K562 (cell line): ENCODE results near the gene SLC6A9. TPM values are rescaled to one million over a fixed set of nuclear protein-coding genes. Genes with fewer than 3 reads are reported as not detected.

Source experiments
- ATAC-seq: fragments of 200-7000 bp; cut with Tn5 transposase; 3 replicates; pipeline ENCODE4 v1.9.1; 2020; ENCODE audit warnings: moderate library complexity
- BruUV-seq: library from RNA; stranded (reverse); fragments of 400-500 nt; replicated peaks from 2 replicates; lab custom pipeline; 2021; lab: Mats Ljungman, UMichigan
- CTCF ChIA-PET: fragments of 300-600 bp; formaldehyde crosslinking; extraction: SDS; loops from one replicate; lab custom pipeline; 2021; ENCODE audit warnings: low intra/inter-chr PET ratio; lab: Yijun Ruan, JAX
- POLR2A ChIA-PET: fragments of 300-600, 350-650 bp; sonication (Branson Sonifier 250); formaldehyde crosslinking; extraction: SDS; loops from one replicate; lab custom pipeline; 2021; ENCODE audit warnings: antibody characterized with exemption, inconsistent platforms; lab: Yijun Ruan, JAX
- DNase-seq, 4 experiments: peaks; one replicate each; pipeline versions ENCODE4 v3.0.0 to v3.0.0-alpha.2; 2011 to 2018; ENCODE audit warnings: low spot score in 3 of 4, mixed read lengths in 3 of 4; ENCODE audit errors: extremely low read depth in 1 of 4
- FAIRE-seq: peaks from 2 replicates; lab custom pipeline; 2011; peaks lifted over from hg19 to GRCh38; lab: Jason Lieb, UNC
- H2AFZ ChIP-seq: 2 replicates; pipeline ENCODE4 v1.6.0; 2011; ENCODE audit warnings: low read depth, low read length, control low read depth, inconsistent platforms
- H3K27ac ChIP-seq: fragments of 200-600 bp; 3 replicates; pipeline ENCODE4 v1.8.0; 2011; ENCODE audit warnings: low read depth, mild to moderate bottlenecking, control low read depth, inconsistent platforms, low read length, moderate library complexity, mixed read lengths; ENCODE audit errors: extremely low read depth
- H3K27me3 ChIP-seq, 2 experiments: fragments of 300-600 bp in 1 of 2; 2 replicates in 1 of 2; 3 replicates in 1 of 2; pipeline versions ENCODE4 v1.6.0 to v1.8.0; 2011; ENCODE audit warnings: inconsistent platforms in 2 of 2, low read length in 2 of 2, mild to moderate bottlenecking in 1 of 2, mixed read lengths in 1 of 2, moderate library complexity in 1 of 2; ENCODE audit not compliant: control insufficient read depth in 2 of 2, insufficient read depth in 2 of 2
- H3K36me3 ChIP-seq: fragments of 300-600 bp; 3 replicates; pipeline ENCODE4 v1.8.0; 2011; ENCODE audit warnings: mild to moderate bottlenecking, low read length, inconsistent platforms; ENCODE audit not compliant: control insufficient read depth, insufficient read depth
- H3K4me1 ChIP-seq, 2 experiments: fragments of 200-600 bp in 1 of 2; replicated peaks in 1 of 2; 2 replicates in 1 of 2; 3 replicates in 1 of 2; pipeline versions ENCODE4 v1.5.1 to v1.8.0; 2011; ENCODE audit warnings: inconsistent platforms in 2 of 2, low read length in 2 of 2, mild to moderate bottlenecking in 1 of 2, mixed read lengths in 1 of 2, moderate library complexity in 1 of 2; ENCODE audit not compliant: control insufficient read depth in 2 of 2, insufficient read depth in 2 of 2
- H3K4me2 ChIP-seq: 2 replicates; pipeline ENCODE4 v1.6.1; 2011; ENCODE audit warnings: low read length, control low read depth, inconsistent platforms, mixed read lengths; ENCODE audit not compliant: insufficient read depth
- H3K4me3 ChIP-seq: fragments of 200-600 bp; sonication (generic), shearing (Covaris generic); 2 replicates; pipeline ENCODE4 v1.5.1; 2016; ENCODE audit warnings: control low read depth, inconsistent platforms
- H3K79me2 ChIP-seq: fragments of 200-600 bp; 3 replicates; pipeline ENCODE4 v1.8.0; 2011; ENCODE audit warnings: low read length, inconsistent platforms; ENCODE audit not compliant: control insufficient read depth, insufficient read depth
- H3K9ac ChIP-seq, 2 experiments: 2 replicates each; pipeline versions ENCODE4 v1.6.0 to v1.6.1; 2011; ENCODE audit warnings: low read depth in 2 of 2, low read length in 2 of 2, control low read depth in 1 of 2, inconsistent platforms in 1 of 2, mild to moderate bottlenecking in 1 of 2, mixed read lengths in 1 of 2; ENCODE audit not compliant: insufficient read depth in 1 of 2
- H3K9me1 ChIP-seq: one replicate; pipeline ENCODE4 v1.6.0; 2011; ENCODE audit warnings: inconsistent platforms, mild to moderate bottlenecking, low read length, moderate library complexity; ENCODE audit not compliant: control insufficient read depth, insufficient read depth
- H3K9me3 ChIP-seq: replicated peaks from 2 replicates; pipeline ENCODE4 v1.5.1; 2011; ENCODE audit warnings: low read depth, low read length, inconsistent platforms; ENCODE audit not compliant: control insufficient read depth, insufficient read depth
- H4K20me1 ChIP-seq: replicated peaks from 2 replicates; pipeline ENCODE4 v1.6.1; 2011; ENCODE audit warnings: low read length, inconsistent platforms, mixed read lengths; ENCODE audit not compliant: control insufficient read depth, insufficient read depth
- C11orf30 ChIP-seq: fragments of 450-650 bp; IDR thresholded peaks from 2 replicates; pipeline ENCODE4 v1.6.1; 2016; ENCODE audit warnings: low read depth, mild to moderate bottlenecking
- MAFF ChIP-seq: IDR thresholded peaks from 2 replicates; pipeline ENCODE4 v1.6.1; 2012; ENCODE audit warnings: low read length, improper control_type of control experiment
- MAFG ChIP-seq: fragments of 450-650 bp; conservative IDR thresholded peaks from 2 replicates; pipeline ENCODE4 v1.6.1; 2016; ENCODE audit warnings: missing genetic modification characterization, missing compliant biosample characterization
- MAFK ChIP-seq: IDR thresholded peaks from 2 replicates; pipeline ENCODE4 v1.6.1; 2011; ENCODE audit warnings: low read length, improper control_type of control experiment
- MCM5 ChIP-seq: fragments of 450-650 bp; IDR thresholded peaks from 2 replicates; pipeline ENCODE4 v1.6.1; 2016; ENCODE audit warnings: low read depth
- TOE1 ChIP-seq, 2 experiments: fragments of 450-650 bp in 1 of 2; sonication (generic) in 1 of 2; formaldehyde crosslinking in 1 of 2; IDR thresholded peaks; 2 replicates each; pipeline versions ENCODE4 v1.7.1 to v1.8.0; 2016 to 2022; ENCODE audit warnings: borderline replicate concordance in 2 of 2, mild to moderate bottlenecking in 2 of 2, antibody characterized with exemption in 1 of 2, inconsistent platforms in 1 of 2, low read depth in 1 of 2, missing genetic modification reagents in 1 of 2, moderate library complexity in 1 of 2
- ZBTB7A ChIP-seq: IDR thresholded peaks from 2 replicates; pipeline ENCODE4 v1.6.1; 2011; ENCODE audit warnings: low read depth, mild to moderate bottlenecking, low read length, moderate library complexity, borderline replicate concordance; ENCODE audit not compliant: control insufficient read depth
- ZNF316 ChIP-seq: fragments of 450-650 bp; IDR thresholded peaks from 2 replicates; pipeline ENCODE4 v1.6.1; 2016
- WGBS: fragments of 100-300 bp; shearing (Covaris generic); methylation state at CpG from one replicate; pipeline ENCODE4 v1.1.6; 2016; ENCODE audit warnings: low coverage, mixed read lengths; ENCODE audit not compliant: insufficient coverage; ENCODE audit errors: missing lambda C conversion rate; 5-methylcytosine and 5-hydroxymethylcytosine counted together
- in situ Hi-C: fragments of 300-500 bp; cut with MboI; formaldehyde crosslinking; loops from 4 replicates; pipeline ENCODE4 v1.15.0; 2018; ENCODE audit warnings: inconsistent platforms, mixed read lengths
- intact Hi-C: fragments of 100-400 bp; cut with micrococcal nuclease; formaldehyde crosslinking; loops from 2 replicates; pipeline ENCODE4 v1.14.2; 2022
- polyA plus RNA-seq, 8 experiments: library from polyadenylated mRNA; depleted of rRNA in 4 of 8; stranded (reverse) in 5 of 8; unstranded in 3 of 8; fragments of >200 nt; fragmentation: Nextera tagmentation in 2 of 8; fragmentation: Illumina TruSeq in 1 of 8; extraction: Ambion mirVana in 2 of 8; extraction: Trizol in 1 of 8; gene quantifications; 2 replicates each; pipeline versions ENCODE4 v1.2.1 to v1.2.3, GENCODE V29; 2011 to 2014; ENCODE audit warnings: inconsistent platforms in 1 of 8, missing spikeins in 1 of 8
- total RNA-seq, 7 experiments: library from RNA; depleted of rRNA in 6 of 7; stranded (reverse); fragments of >200 nt in 6 of 7; fragmentation: Illumina TruSeq in 2 of 7; extraction: Trizol in 2 of 7; gene quantifications; 2 replicates each; pipeline versions ENCODE4 v1.2.1 to v1.2.3, GENCODE V29; 2011 to 2021; ENCODE audit warnings: low replicate concordance in 1 of 7
- TF ChIP-seq, protein P1 (sequence below), 3 experiments: IDR thresholded peaks in 2 of 3; conservative IDR thresholded peaks in 1 of 3; 2 replicates each; pipeline ENCODE4 v1.5.1; 2011 to 2012; ENCODE audit warnings: low read length in 3 of 3, mild to moderate bottlenecking in 3 of 3, control low read depth in 2 of 3, improper control_type of control experiment in 1 of 3, inconsistent platforms in 1 of 3, low read depth in 1 of 3, mixed read lengths in 1 of 3, moderate library complexity in 1 of 3; ENCODE audit not compliant: insufficient read depth in 2 of 3

The SLC6A9 gene
- total and polyA plus RNA-seq, 9 of the 15 experiments (the other 6 are each of a cell fraction or from before 2014, with no cell fraction given), result 0.17 to 18.7 (median 2.9) TPM

GRCh38 chr1:44021581-44022321 is 9.5 kb downstream of the SLC6A9 start:
- Histone ChIP-seq H3K9me3 (no peaks in the 10 kb centered on the region), H3K9me1 (no peaks in the 10 kb centered on the region), H3K79me2 (no peaks in the 10 kb centered on the region; the same call in 2 of the 3 replicates), H3K9ac (peak overlapping the region in 1 of 2 experiments; percentile 74; a peak in 2 of 4 replicates), H3K36me3 (peaks cover 7% of the 10 kb centered on the region; the same call in 1 of the 3 replicates), H3K27ac (no peak overlapping the region), H2AFZ (no peak overlapping the region), H4K20me1 (peaks cover 2% of the 10 kb centered on the region; the same call in 1 of the 2 replicates), H3K4me3 (no peak overlapping the region), H3K4me2 (no peak overlapping the region), H3K27me3 (no peaks in the 10 kb centered on the region), H3K4me1 (peaks cover 0 to 24% of the 10 kb centered on the region in 2 experiments; a peak in 3 of 5 replicates)
- TF ChIP-seq TOE1 (IDR thresholded peaks at IDR 0.05; ENCODE audit: borderline replicate concordance) (no peak), TOE1 (CRISPR knock-in tag; IDR thresholded peaks at IDR 0.05; ENCODE audit: borderline replicate concordance, low read depth) (no peak), ZBTB7A (no peak), MCM5 (no peak), C11orf30 (peak; percentile 61), MAFK (peak; percentile 53; the same call in 1 of the 2 replicates), ZNF316 (peak; percentile 75), MAFF (peak; percentile 45), MAFG (tag) (peak; percentile 31)
- TF ChIP-seq, protein P1, sequence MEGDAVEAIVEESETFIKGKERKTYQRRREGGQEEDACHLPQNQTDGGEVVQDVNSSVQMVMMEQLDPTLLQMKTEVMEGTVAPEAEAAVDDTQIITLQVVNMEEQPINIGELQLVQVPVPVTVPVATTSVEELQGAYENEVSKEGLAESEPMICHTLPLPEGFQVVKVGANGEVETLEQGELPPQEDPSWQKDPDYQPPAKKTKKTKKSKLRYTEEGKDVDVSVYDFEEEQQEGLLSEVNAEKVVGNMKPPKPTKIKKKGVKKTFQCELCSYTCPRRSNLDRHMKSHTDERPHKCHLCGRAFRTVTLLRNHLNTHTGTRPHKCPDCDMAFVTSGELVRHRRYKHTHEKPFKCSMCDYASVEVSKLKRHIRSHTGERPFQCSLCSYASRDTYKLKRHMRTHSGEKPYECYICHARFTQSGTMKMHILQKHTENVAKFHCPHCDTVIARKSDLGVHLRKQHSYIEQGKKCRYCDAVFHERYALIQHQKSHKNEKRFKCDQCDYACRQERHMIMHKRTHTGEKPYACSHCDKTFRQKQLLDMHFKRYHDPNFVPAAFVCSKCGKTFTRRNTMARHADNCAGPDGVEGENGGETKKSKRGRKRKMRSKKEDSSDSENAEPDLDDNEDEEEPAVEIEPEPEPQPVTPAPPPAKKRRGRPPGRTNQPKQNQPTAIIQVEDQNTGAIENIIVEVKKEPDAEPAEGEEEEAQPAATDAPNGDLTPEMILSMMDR (IDR thresholded peaks at IDR 0.05 in 2 of 3, conservative IDR thresholded peaks at IDR 0.05 in 1 of 3; ENCODE audit: insufficient read depth in 2 of 3, low read depth in 1 of 3, low read length in 3 of 3), result peak; percentile 18 to 34 (median 30); a peak in 3 of 6 replicates
- in situ Hi-C loops (no loop called here), intact Hi-C loops (no loop called here)
- DNase-seq (no peak), FAIRE-seq (no peak), ATAC-seq (peak; percentile 34)
- WGBS, result 73% methylated on average over 10 of the region's 10 CpGs
- BruUV-seq, result no TSS peak
- ChIA-PET POLR2A (interaction anchor here (0.6 to 3.0 kb wide), 5 partner anchors 8 to 1787 kb away, joined by 3 to 20 read pairs (median 3); no protein-coding TSS in a partner anchor), CTCF (no interaction called here)
